ENCODE data around the gene FBXO31.

The FBXO31 gene

GRCh38 chr16:87383505-87384161 is at the start of gene FBXO31:
FBXO31 (minus strand) TSS chr16:87383776; CDS start chr16:87383744, 32 bp downstream.
- peak; percentile 95 for DNase-seq

GRCh38 chr16:87432330-87432915 is 48.8 kb upstream of the FBXO31 start:
- no peak for DNase-seq

GRCh38 chr16:87431926-87432325 is 48.4 kb upstream of the FBXO31 start:
- DNase-seq, result no peak

- no peak for DNase-seq
Observed at GRCh38 chr16:87426423-87427215, 43.0 kb upstream of the FBXO31 start.

GRCh38 chr16:87425941-87426340 is 42.4 kb upstream of the FBXO31 start:
- no peak for DNase-seq

- no peak for DNase-seq
Observed at GRCh38 chr16:87424266-87424665, 40.7 kb upstream of the FBXO31 start.

GRCh38 chr16:87423429-87423828 is 39.9 kb upstream of the FBXO31 start:
- DNase-seq, result no peak

- DNase-seq, result no peak
Observed at GRCh38 chr16:87422106-87422505, 38.5 kb upstream of the FBXO31 start.

- DNase-seq, result no peak
Observed at GRCh38 chr16:87421003-87421912, 37.7 kb upstream of the FBXO31 start.

- DNase-seq, result no peak
Observed at GRCh38 chr16:87420026-87421002, 36.7 kb upstream of the FBXO31 start.

- no peak for DNase-seq
Observed at GRCh38 chr16:87418644-87419043, 35.1 kb upstream of the FBXO31 start.

GRCh38 chr16:87418216-87418615 is 34.6 kb upstream of the FBXO31 start:
- DNase-seq, result no peak

GRCh38 chr16:87417528-87417910 is 33.9 kb upstream of the FBXO31 start:
- DNase-seq, result no peak

GRCh38 chr16:87416826-87417527 is 33.4 kb upstream of the FBXO31 start:
- DNase-seq, result no peak

GRCh38 chr16:87415441-87415840 is 31.9 kb upstream of the FBXO31 start:
- DNase-seq, result no peak

GRCh38 chr16:87414251-87414680 is 30.7 kb upstream of the FBXO31 start:
- no peak for DNase-seq

- no peak for DNase-seq
Observed at GRCh38 chr16:87412996-87413421, 29.4 kb upstream of the FBXO31 start.

GRCh38 chr16:87412371-87412995 is 28.9 kb upstream of the FBXO31 start:
- DNase-seq, result no peak

GRCh38 chr16:87411375-87412271 is 28.0 kb upstream of the FBXO31 start:
- DNase-seq, result no peak
